Measurements from ENCODE around the gene CD40. TPM values are rescaled to one million over a fixed set of nuclear protein-coding genes. Genes with fewer than 3 reads are reported as not detected.

The CD40 gene
- total RNA-seq, 1 experiment from 2014 or later: 14.1 TPM

GRCh38 chr20:46078954-46079353, 39.2 kb upstream of the CD40 start:
- Histone ChIP-seq H3K27me3 (ENCODE audit: control insufficient read depth, insufficient read depth, low read length) (no peaks in the 10 kb centered on the region), H3K9me3 (ENCODE audit: control insufficient read depth, insufficient read depth, low read depth, low read length) (no peaks in the 10 kb centered on the region), H3K4me1 (ENCODE audit: control insufficient read depth, insufficient read depth, low read length) (no peaks in the 10 kb centered on the region; the same call in none of the 2 replicates), H3K36me3 (ENCODE audit: control insufficient read depth, insufficient read depth, low read length) (no peaks in the 10 kb centered on the region; the same call in none of the 2 replicates), H3K27ac (ENCODE audit: low read length) (no peak overlapping the region), H3K4me3 (ENCODE audit: low read depth in 2 of 2, low read length in 2 of 2) (no peak overlapping the region)
- in situ Hi-C loops (cut with HindIII; ENCODE audit: low pct_unique_long_range_greater_than_20kb, low sequenced_read_pairs): no loop called here
- TF ChIP-seq REST (IDR thresholded peaks at IDR 0.05; ENCODE audit: insufficient read depth in 1 of 2, low read depth in 2 of 2, low read length in 1 of 2) (no peak), SIN3A (IDR thresholded peaks at IDR 0.05; ENCODE audit: borderline replicate concordance, insufficient read depth, low read depth, low read length) (no peak)
- CTCF ChIA-PET: no interaction called here
- intact Hi-C loops (cut with micrococcal nuclease; ENCODE audit: unreplicated experiment): no loop called here
- no TSS peak for BruUV-seq (replicated peaks)
- ATAC-seq: no peak
- POLR2A ChIA-PET: no interaction called here
- no peak for DNase-seq (ENCODE audit: low read depth, low spot score)

- DNase-seq (ENCODE audit: low read depth, low spot score) (no peak), ATAC-seq (no peak)
- Histone ChIP-seq H3K27me3 (ENCODE audit: control insufficient read depth, insufficient read depth, low read length) (no peaks in the 10 kb centered on the region), H3K36me3 (ENCODE audit: control insufficient read depth, insufficient read depth, low read length) (no peaks in the 10 kb centered on the region; the same call in none of the 2 replicates), H3K27ac (ENCODE audit: low read length) (no peak overlapping the region), H3K4me1 (ENCODE audit: control insufficient read depth, insufficient read depth, low read length) (peaks cover 19% of the 10 kb centered on the region), H3K9me3 (ENCODE audit: control insufficient read depth, insufficient read depth, low read depth, low read length) (no peaks in the 10 kb centered on the region), H3K4me3 (ENCODE audit: low read depth in 2 of 2, low read length in 2 of 2) (no peak overlapping the region)
- in situ Hi-C loops (cut with HindIII; ENCODE audit: low pct_unique_long_range_greater_than_20kb, low sequenced_read_pairs) (no loop called here), intact Hi-C loops (cut with micrococcal nuclease; ENCODE audit: unreplicated experiment) (no loop called here)
- TF ChIP-seq SIN3A (IDR thresholded peaks at IDR 0.05; ENCODE audit: borderline replicate concordance, insufficient read depth, low read depth, low read length) (no peak), POLR2AphosphoS5 (IDR thresholded peaks at IDR 0.05; ENCODE audit: low read depth, low read length) (no peak), CTCF (IDR thresholded peaks at IDR 0.05) (no peak), TCF7L2 (IDR thresholded peaks at IDR 0.05; ENCODE audit: low read depth, low read length) (no peak), REST (IDR thresholded peaks at IDR 0.05; ENCODE audit: insufficient read depth in 1 of 2, low read depth in 2 of 2, low read length in 1 of 2) (no peak)
- ChIA-PET POLR2A (no interaction called here), CTCF (no interaction called here)
- no TSS peak for BruUV-seq (replicated peaks)
These were observed 37.0 kb upstream of the CD40 start for GRCh38 chr20:46081074-46081473.
